HepG2 (cell line): ENCODE measurements around the gene FBXL13. TPM values are rescaled to one million over a fixed set of nuclear protein-coding genes. Genes with fewer than 3 reads are reported as not detected.

Experiments
- AHR ChIP-seq: IDR thresholded peaks from 2 replicates; pipeline ENCODE4 v1.6.1; 2018; ENCODE audit warnings: missing genetic modification reagents, missing compliant biosample characterization
- FOXC1 ChIP-seq: sonication (generic); formaldehyde crosslinking; IDR thresholded peaks from 2 replicates; pipeline ENCODE4 v1.8.0; 2022; ENCODE audit warnings: mild to moderate bottlenecking, missing genetic modification reagents, borderline replicate concordance
- HNF1A ChIP-seq, 2 experiments: sonication (generic) in 1 of 2; formaldehyde crosslinking in 1 of 2; IDR thresholded peaks; 2 replicates each; pipeline versions ENCODE4 v1.4.0 to v1.6.1; 2016 to 2020; ENCODE audit warnings: borderline replicate concordance in 1 of 2, low read depth in 1 of 2, mild to moderate bottlenecking in 1 of 2, missing genetic modification reagents in 1 of 2
- IKZF5 ChIP-seq: IDR thresholded peaks from 2 replicates; pipeline ENCODE4 v1.6.1; 2018; ENCODE audit warnings: missing genetic modification reagents, mild to moderate bottlenecking, missing compliant biosample characterization
- NR2F2 ChIP-seq: IDR thresholded peaks from 2 replicates; pipeline ENCODE4 v1.6.1; 2012; ENCODE audit warnings: low read depth, inconsistent platforms, borderline replicate concordance
- NR3C1 ChIP-seq: sonication (generic); formaldehyde crosslinking; IDR thresholded peaks from 2 replicates; pipeline ENCODE4 v1.4.0; 2020; ENCODE audit warnings: missing genetic modification reagents
- SRSF1 ChIP-seq: fragments of 200-400 bp; formaldehyde crosslinking; optimal IDR thresholded peaks from 2 replicates; pipeline ENCODE3; 2017; ENCODE audit warnings: mild to moderate bottlenecking, low read depth, low read length, moderate library complexity
- SSRP1 ChIP-seq: IDR thresholded peaks from 2 replicates; pipeline ENCODE4 v1.6.1; 2016; ENCODE audit warnings: control low read depth
- ZBTB2 ChIP-seq: sonication (generic); formaldehyde crosslinking; IDR thresholded peaks from 2 replicates; pipeline ENCODE4 v1.8.0; 2022; ENCODE audit warnings: low read depth, missing genetic modification reagents
- ZBTB34 ChIP-seq: sonication (generic); formaldehyde crosslinking; IDR thresholded peaks from 2 replicates; pipeline ENCODE4 v1.8.0; 2022; ENCODE audit warnings: mild to moderate bottlenecking, missing genetic modification reagents
- ZNF383 ChIP-seq: sonication (generic); formaldehyde crosslinking; IDR thresholded peaks from 2 replicates; pipeline ENCODE4 v1.4.0; 2020; ENCODE audit warnings: missing genetic modification reagents, mild to moderate bottlenecking, borderline replicate concordance
- ZNF740 ChIP-seq: sonication (generic); formaldehyde crosslinking; IDR thresholded peaks from 2 replicates; pipeline ENCODE4 v1.4.0; 2020; ENCODE audit warnings: missing genetic modification reagents
- ZNF749 ChIP-seq: sonication (generic); formaldehyde crosslinking; IDR thresholded peaks from 2 replicates; pipeline ENCODE4 v1.8.0; 2022; ENCODE audit warnings: mild to moderate bottlenecking, missing genetic modification reagents, moderate library complexity, borderline replicate concordance
- ZNF780A ChIP-seq: sonication (generic); formaldehyde crosslinking; IDR thresholded peaks from 2 replicates; pipeline ENCODE4 v1.8.0; 2022; ENCODE audit warnings: mild to moderate bottlenecking, missing genetic modification reagents, moderate library complexity
- ZNF790 ChIP-seq: sonication (generic); formaldehyde crosslinking; IDR thresholded peaks from 2 replicates; pipeline ENCODE4 v1.8.0; 2022; ENCODE audit warnings: missing genetic modification reagents, mild to moderate bottlenecking, borderline replicate concordance
- ZXDC ChIP-seq: sonication (generic); formaldehyde crosslinking; IDR thresholded peaks from 2 replicates; pipeline ENCODE4 v1.5.0; 2020; ENCODE audit warnings: mild to moderate bottlenecking, missing genetic modification reagents
- polyA plus RNA-seq, 8 experiments: library from polyadenylated mRNA; depleted of rRNA in 3 of 8; stranded (reverse) in 7 of 8; unstranded in 1 of 8; fragments of >200 nt; fragmentation: Illumina TruSeq in 4 of 8; extraction: Trizol in 4 of 8; gene quantifications; 2 replicates each; pipeline versions ENCODE4 v1.2.1 to v1.2.3, GENCODE V29; 2011 to 2016; ENCODE audit warnings: low read depth in 4 of 8, missing spikeins in 1 of 8, mixed read lengths in 1 of 8; ENCODE audit not compliant: insufficient read depth in 1 of 8
- total RNA-seq, 5 experiments: library from RNA; depleted of rRNA; stranded (reverse); fragments of >200 nt; fragmentation: Illumina TruSeq; extraction: Trizol; gene quantifications; 2 replicates each; pipeline ENCODE4 v1.2.3, GENCODE V29; 2016; ENCODE audit warnings: low read depth in 1 of 5

FBXL13 gene
- total and polyA plus RNA-seq, 2 of the 13 experiments (the other 11 are each of a cell fraction or from before 2014, with no cell fraction given) = 0.24 to 0.77 TPM

- TF ChIP-seq ZNF749 (no peak), IKZF5 (CRISPR knock-in tag) (0 out of 2 replicates have a peak, but pooled peaks have one; percentile 59), SRSF1 (peak; percentile 56), AHR (CRISPR knock-in tag) (no peak), NR3C1 (CRISPR knock-in tag) (no peak), SSRP1 (0 out of 2 replicates have a peak, but pooled peaks have one; percentile 69), FOXC1 (CRISPR knock-in tag) (peak; percentile 22; the same call in 1 of the 2 replicates), HNF1A (IDR thresholded peaks at IDR 0.05; ENCODE audit: low read depth) (no peak), HNF1A (CRISPR knock-in tag; IDR thresholded peaks at IDR 0.05; ENCODE audit: borderline replicate concordance) (peak; percentile 45; the same call in 1 of the 2 replicates), ZBTB2 (CRISPR knock-in tag) (no peak), ZNF790 (CRISPR knock-in tag) (no peak), ZXDC (no peak), ZNF740 (CRISPR knock-in tag) (no peak), NR2F2 (peak; percentile 48), ZNF383 (no peak), ZBTB34 (CRISPR knock-in tag) (no peak), ZNF780A (CRISPR knock-in tag) (no peak)
Measured at GRCh38 chr7:103106005-103106702, 31.6 kb upstream of the FBXL13 start (continued).
